Effector CD4-positive, alpha-beta T cell (primary cell): ENCODE measurements around the gene NTF3.

ENCODE experiments used
- DNase-seq: peaks from one replicate; pipeline ENCODE4 v3.0.0-alpha.2; 2020

Gene NTF3

DNA sequence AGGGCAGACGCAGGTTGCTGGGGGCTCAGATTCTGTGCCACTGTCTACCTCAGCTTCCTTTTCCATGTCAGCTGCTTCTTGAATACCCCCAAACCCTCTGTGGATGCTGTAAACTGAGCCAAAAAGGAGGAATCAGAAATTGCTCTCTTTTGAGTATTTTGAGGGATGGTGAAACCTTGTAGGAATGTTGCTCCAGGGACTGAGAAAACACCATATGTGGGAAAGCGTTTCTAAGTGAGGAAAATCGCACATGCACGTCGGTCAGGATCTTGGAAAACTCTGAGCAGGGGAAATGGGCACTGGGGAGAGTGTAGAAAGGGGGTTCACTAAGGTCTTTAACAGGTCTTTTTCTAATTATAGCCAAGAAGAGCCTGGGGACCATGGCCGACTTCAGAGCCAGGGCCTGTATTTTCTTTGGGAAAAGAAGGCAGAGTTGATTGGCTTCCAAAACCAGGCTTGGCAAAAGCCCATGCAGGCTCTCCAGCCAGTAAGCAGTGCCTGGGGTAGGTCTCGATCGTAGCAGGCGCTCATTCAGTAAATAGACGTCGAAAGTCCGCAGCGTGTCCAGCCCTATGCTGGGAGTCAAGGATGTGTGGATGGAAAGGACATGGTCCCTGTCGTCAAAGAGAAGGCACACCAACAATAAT is 58.0 kb downstream of the NTF3 start:
- DNase-seq: no peak

- DNase-seq: no peak
Measured at GRCh38 chr12:5492562-5492961, 60.7 kb downstream of the NTF3 start.

DNA sequence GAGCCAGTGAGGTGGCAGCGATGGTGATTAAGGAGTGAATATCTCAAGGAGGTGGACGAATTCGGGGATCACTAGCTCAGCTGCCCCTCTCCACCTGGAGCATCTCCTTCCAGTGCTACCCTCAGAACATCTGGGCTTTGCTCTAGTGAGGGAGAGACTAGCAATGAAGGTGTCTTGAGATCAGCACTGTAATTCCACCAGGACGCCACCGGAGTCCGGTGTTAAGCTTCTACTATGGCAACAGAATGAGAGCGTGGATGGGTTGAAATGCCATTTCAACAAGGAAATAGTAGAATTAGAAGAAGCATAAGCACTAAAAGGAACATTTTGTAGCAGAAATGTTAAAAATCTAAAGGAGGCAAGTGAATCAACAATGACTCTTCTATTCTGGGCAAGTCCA is 61.1 kb downstream of the NTF3 start:
- no peak for DNase-seq

- no peak for DNase-seq
Measured at GRCh38 chr12:5494343-5494742, 62.4 kb downstream of the NTF3 start.

GRCh38 chr12:5497329-5498053 is 65.6 kb downstream of the NTF3 start:
- DNase-seq: no peak

- no peak for DNase-seq
Measured at GRCh38 chr12:5498076-5498475, 66.2 kb downstream of the NTF3 start.

GRCh38 chr12:5498806-5499205 is 66.9 kb downstream of the NTF3 start:
- DNase-seq: no peak

DNA sequence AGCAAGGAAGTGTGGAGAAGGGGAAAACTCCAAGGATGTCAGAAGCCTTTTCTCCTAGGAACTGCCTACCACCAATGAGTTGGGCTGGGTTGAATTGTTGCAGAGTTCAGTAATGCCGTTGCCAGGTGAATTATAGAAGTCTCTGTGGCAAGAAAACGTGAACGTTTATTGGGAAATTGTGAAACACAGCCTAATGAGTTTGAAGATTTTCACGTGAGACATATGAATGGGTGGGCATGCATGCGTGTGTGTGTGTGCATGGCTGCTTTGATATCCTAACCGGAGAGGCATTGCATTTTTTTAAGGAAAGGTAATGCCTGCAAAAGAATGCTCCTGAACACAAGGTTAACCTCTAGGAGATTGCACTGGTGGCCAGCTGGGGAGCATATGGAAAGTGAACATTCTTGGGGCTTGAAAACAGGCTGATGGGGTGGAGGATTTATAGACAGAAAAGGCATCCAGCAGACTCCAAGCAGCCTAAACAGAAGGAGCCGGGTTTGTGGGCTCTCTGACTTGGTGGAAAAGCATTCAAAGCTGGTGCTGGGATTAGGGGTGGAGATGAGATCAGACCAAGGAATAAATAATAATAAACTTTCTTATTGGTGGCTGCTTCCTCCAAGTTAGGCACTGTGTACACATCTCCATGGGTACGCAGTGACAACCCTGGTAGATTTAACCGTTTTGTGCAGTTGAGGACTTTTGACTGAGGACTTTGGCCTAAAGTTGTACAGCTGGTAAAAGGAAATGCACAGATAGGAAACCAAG is 67.8 kb downstream of the NTF3 start:
- DNase-seq: no peak

- DNase-seq: no peak
Measured at GRCh38 chr12:5500331-5500659, 68.4 kb downstream of the NTF3 start.

- no peak for DNase-seq
Measured at GRCh38 chr12:5503774-5504173, 71.9 kb downstream of the NTF3 start.

DNA sequence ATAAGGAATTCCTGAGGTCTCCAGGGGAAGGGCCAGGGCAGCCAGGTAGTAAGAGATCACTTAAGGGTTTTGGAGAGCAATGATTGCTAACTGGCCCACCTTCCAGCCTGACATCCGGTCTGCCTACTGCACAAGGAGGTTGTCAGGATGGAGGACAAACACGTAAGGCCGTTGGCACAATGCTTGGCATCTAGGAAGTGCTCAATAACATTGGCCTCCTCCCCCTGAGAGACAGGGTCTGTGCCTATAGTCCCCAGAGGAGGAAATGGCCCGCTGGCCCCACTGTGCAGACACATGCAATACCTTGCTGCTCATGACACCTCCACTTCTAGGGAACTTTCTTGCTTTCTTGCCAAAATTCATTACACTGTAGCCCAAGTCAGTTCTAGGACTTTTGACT is 73.2 kb downstream of the NTF3 start:
- DNase-seq: no peak

GRCh38 chr12:5505751-5506150 is 73.8 kb downstream of the NTF3 start:
- no peak for DNase-seq

GRCh38 chr12:5506295-5506694 is 74.4 kb downstream of the NTF3 start:
- no peak for DNase-seq

GRCh38 chr12:5506821-5507231 is 74.9 kb downstream of the NTF3 start:
- no peak for DNase-seq

GRCh38 chr12:5507401-5507935 is 75.6 kb downstream of the NTF3 start:
- no peak for DNase-seq

DNA sequence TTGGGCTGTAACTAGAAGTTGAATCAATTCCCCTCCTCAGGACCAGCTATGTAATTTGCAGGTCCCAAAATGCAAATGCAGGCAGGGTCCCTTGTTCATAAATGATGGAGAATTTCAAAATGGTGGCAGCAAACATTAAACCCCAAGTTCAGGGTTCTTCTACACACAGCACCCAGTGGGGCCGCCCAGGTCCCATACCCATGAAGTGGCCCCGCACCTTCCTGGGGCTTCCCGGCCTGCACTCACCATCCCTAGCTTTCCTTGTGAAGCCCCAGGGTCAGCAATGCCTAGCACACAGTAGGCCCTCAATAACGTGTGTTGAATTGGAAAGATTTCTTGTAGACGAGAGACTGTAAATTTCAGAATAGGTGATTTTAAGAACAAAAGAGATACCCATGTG is 76.0 kb downstream of the NTF3 start:
- DNase-seq: no peak

- no peak for DNase-seq
Measured at GRCh38 chr12:5509102-5509501, 77.2 kb downstream of the NTF3 start.

DNA sequence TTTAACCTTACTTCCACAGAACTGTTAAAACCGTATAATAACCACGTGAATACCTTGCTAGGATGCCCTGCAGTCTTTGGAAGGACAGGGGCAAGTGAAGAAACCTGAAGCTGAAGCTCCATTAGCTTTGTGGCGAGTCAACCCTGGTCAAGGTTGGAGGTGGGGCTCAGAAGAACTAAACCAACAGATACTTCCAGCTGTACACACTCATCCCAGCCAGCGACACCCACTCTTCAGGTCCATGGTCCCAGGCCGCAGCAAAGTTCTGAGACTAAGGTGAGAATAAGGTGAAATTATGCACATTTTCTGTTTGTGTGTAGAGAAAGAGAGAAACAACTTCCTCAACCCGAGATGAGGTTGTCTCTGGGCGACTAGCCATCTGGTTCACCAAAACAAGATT is 77.6 kb downstream of the NTF3 start:
- DNase-seq: no peak

- no peak for DNase-seq
Measured at GRCh38 chr12:5510251-5510805, 78.4 kb downstream of the NTF3 start.

GRCh38 chr12:5511256-5511643 is 79.3 kb downstream of the NTF3 start:
- no peak for DNase-seq

DNA sequence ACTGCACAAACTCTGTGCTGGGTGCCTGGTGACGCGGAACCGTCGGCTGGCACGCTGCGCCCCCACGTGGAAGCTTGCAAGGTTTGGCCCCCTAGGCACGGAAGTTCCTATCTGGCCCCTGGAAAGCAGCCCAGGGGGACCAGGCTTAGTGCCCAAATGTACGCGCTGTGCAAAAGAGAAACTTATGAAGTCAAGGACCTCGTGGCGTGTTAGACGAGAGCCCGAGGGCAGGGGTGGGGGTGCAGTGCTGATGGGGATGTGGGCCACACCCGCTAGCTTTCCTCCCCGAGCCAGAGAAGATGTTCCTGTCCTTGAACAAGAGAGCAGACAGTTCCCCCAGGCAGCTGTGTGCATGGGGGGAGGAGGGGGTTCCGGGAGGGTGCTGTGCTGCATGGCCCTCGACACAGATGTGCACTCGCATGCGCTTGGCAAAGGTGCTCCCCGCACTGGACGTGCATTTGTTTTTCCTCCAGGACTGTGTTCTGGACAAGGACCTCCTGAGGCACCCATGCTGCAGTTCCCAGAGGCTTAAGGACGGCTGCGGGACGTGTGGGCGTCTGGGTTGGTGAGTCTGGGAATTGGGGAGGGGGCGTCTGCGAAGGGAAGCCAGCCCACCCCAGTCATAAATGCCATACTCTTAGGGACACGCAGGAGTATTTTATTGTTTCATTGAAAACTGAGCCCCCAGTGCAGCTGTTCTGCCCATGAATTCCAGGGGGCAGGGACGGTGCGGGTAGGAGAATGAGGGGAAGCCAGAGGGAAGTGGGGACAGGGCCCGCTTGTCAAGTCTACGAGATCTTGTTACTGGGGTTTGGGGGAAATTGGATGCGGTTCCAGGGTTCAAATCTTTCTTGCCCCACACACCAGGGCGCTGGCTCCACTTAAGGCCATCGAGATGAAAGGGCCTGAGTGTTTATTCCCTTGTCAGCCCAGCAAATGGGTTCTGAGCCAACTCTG is 80.0 kb downstream of the NTF3 start:
- DNase-seq: no peak

GRCh38 chr12:5512601-5512970 is 80.7 kb downstream of the NTF3 start:
- no peak for DNase-seq
